H9 (cell line): ENCODE results near the gene PRPH. TPM values are rescaled to one million over a fixed set of nuclear protein-coding genes. Genes with fewer than 3 reads are reported as not detected.

Source experiments
- DNase-seq: peaks from one replicate; pipeline ENCODE4 v3.0.0-alpha.2; 2017
- H2AFZ ChIP-seq: one replicate; pipeline ENCODE4 v1.6.1; 2013; ENCODE audit warnings: mild to moderate bottlenecking, low read length, control low read depth, moderate library complexity
- H2AK5ac ChIP-seq: 2 replicates; pipeline ENCODE4 v1.6.1; 2013; ENCODE audit warnings: low read length, control low read depth, mixed read lengths; ENCODE audit not compliant: insufficient read length
- H2BK120ac ChIP-seq: one replicate; pipeline ENCODE4 v1.6.1; 2013; ENCODE audit warnings: low read depth, mild to moderate bottlenecking, low read length, control low read depth, inconsistent platforms; ENCODE audit not compliant: poor library complexity, severe bottlenecking
- H2BK12ac ChIP-seq: 2 replicates; pipeline ENCODE4 v1.6.1; 2013; ENCODE audit warnings: low read length, control low read depth, mixed read lengths, low read depth; ENCODE audit not compliant: insufficient read length
- H2BK15ac ChIP-seq: 2 replicates; pipeline ENCODE4 v1.6.1; 2013; ENCODE audit warnings: low read depth, low read length, control low read depth
- H2BK20ac ChIP-seq: one replicate; pipeline ENCODE4 v1.6.1; 2013; ENCODE audit warnings: low read depth, mild to moderate bottlenecking, low read length, control low read depth, inconsistent platforms; ENCODE audit not compliant: poor library complexity, severe bottlenecking
- H2BK5ac ChIP-seq: 2 replicates; pipeline ENCODE4 v1.6.1; 2013; ENCODE audit warnings: low read length, control low read depth, mixed read lengths; ENCODE audit not compliant: insufficient read length
- H3K14ac ChIP-seq: 2 replicates; pipeline ENCODE4 v1.6.1; 2013; ENCODE audit warnings: low read length, control low read depth; ENCODE audit not compliant: insufficient read depth
- H3K18ac ChIP-seq: 2 replicates; pipeline ENCODE4 v1.6.1; 2013; ENCODE audit warnings: low read depth, mild to moderate bottlenecking, mixed read lengths, low read length, control low read depth; ENCODE audit not compliant: insufficient read length
- H3K23ac ChIP-seq: 2 replicates; pipeline ENCODE4 v1.6.1; 2013; ENCODE audit warnings: low read length, control low read depth, mixed read lengths, low read depth; ENCODE audit not compliant: insufficient read length
- H3K23me2 ChIP-seq: 2 replicates; pipeline ENCODE4 v1.6.1; 2013; ENCODE audit warnings: low read depth, mild to moderate bottlenecking, mixed read lengths, low read length, control low read depth; ENCODE audit not compliant: insufficient read length, poor library complexity, severe bottlenecking
- H3K27ac ChIP-seq: 2 replicates; pipeline ENCODE4 v1.5.1; 2013; ENCODE audit warnings: low read length, control low read depth, mixed read lengths, low read depth; ENCODE audit not compliant: insufficient read length
- H3K27me3 ChIP-seq: 2 replicates; pipeline ENCODE4 v1.6.1; 2013; ENCODE audit warnings: low read length, control low read depth, inconsistent platforms; ENCODE audit not compliant: insufficient read depth
- H3K4ac ChIP-seq: 2 replicates; pipeline ENCODE4 v1.6.1; 2013; ENCODE audit warnings: low read depth, mild to moderate bottlenecking, control low read depth, inconsistent platforms, low read length, moderate library complexity
- H3K4me1 ChIP-seq: 2 replicates; pipeline ENCODE4 v1.6.1; 2013; ENCODE audit warnings: low read length, control low read depth, inconsistent platforms; ENCODE audit not compliant: insufficient read depth
- H3K4me2 ChIP-seq: 2 replicates; pipeline ENCODE4 v1.6.1; 2013; ENCODE audit warnings: low read length, control low read depth, mixed read lengths; ENCODE audit not compliant: insufficient read length, insufficient read depth
- H3K56ac ChIP-seq: 2 replicates; pipeline ENCODE4 v1.6.1; 2013; ENCODE audit warnings: low read depth, mild to moderate bottlenecking, mixed read lengths, low read length, control low read depth; ENCODE audit not compliant: insufficient read length
- H3K79me1 ChIP-seq: 2 replicates; pipeline ENCODE4 v1.6.1; 2013; ENCODE audit warnings: low read depth, mild to moderate bottlenecking, moderate library complexity, low read length, control low read depth, inconsistent platforms; ENCODE audit not compliant: insufficient read depth, poor library complexity, severe bottlenecking
- H3K79me2 ChIP-seq: 2 replicates; pipeline ENCODE4 v1.6.1; 2013; ENCODE audit warnings: low read length, control low read depth, inconsistent platforms; ENCODE audit not compliant: insufficient read depth
- H3K9ac ChIP-seq: 2 replicates; pipeline ENCODE4 v1.6.1; 2013; ENCODE audit warnings: low read length, control low read depth, mixed read lengths; ENCODE audit not compliant: insufficient read length; ENCODE audit errors: extremely low read depth
- H3K9me3 ChIP-seq: one replicate; pipeline ENCODE4 v1.6.1; 2013; ENCODE audit warnings: low read depth, low read length, inconsistent platforms; ENCODE audit not compliant: control insufficient read depth
- H3T11ph ChIP-seq: one replicate; pipeline ENCODE4 v1.6.1; 2013; ENCODE audit warnings: mild to moderate bottlenecking, low read length, control low read depth, inconsistent platforms
- H4K20me1 ChIP-seq: one replicate; pipeline ENCODE4 v1.6.1; 2013; ENCODE audit not compliant: control insufficient read depth, insufficient read length, insufficient read depth
- H4K5ac ChIP-seq: 2 replicates; pipeline ENCODE4 v1.6.1; 2013; ENCODE audit warnings: low read depth, mild to moderate bottlenecking, mixed read lengths, low read length, control low read depth; ENCODE audit not compliant: insufficient read length
- H4K8ac ChIP-seq: replicated peaks from 2 replicates; pipeline ENCODE4 v1.6.1; 2013; ENCODE audit warnings: low read length, control low read depth, mixed read lengths, low read depth; ENCODE audit not compliant: insufficient read length
- H4K91ac ChIP-seq: 2 replicates; pipeline ENCODE4 v1.6.1; 2013; ENCODE audit warnings: low read depth, mild to moderate bottlenecking, moderate library complexity, mixed read lengths, low read length, control low read depth; ENCODE audit not compliant: insufficient read length
- H3K27ac Mint-ChIP-seq, 3 experiments: 2 replicates in 2 of 3; 3 replicates in 1 of 3; pipeline ENCODE4 v1.8.0; 2020 to 2021; ENCODE audit warnings: mixed read lengths in 3 of 3, mild to moderate bottlenecking in 1 of 3, moderate library complexity in 1 of 3
- H3K27me3 Mint-ChIP-seq: 2 replicates; pipeline ENCODE4 v1.8.0; 2021; ENCODE audit warnings: low read depth, mild to moderate bottlenecking, moderate library complexity, mixed read lengths
- H3K36me3 Mint-ChIP-seq, 3 experiments: 2 replicates in 2 of 3; 3 replicates in 1 of 3; pipeline ENCODE4 v1.8.0; 2020 to 2021; ENCODE audit warnings: low read depth in 3 of 3, mixed read lengths in 3 of 3; ENCODE audit not compliant: insufficient read depth in 1 of 3
- H3K4me1 Mint-ChIP-seq, 2 experiments: 2 replicates each; pipeline ENCODE4 v1.8.0; 2020; ENCODE audit warnings: mixed read lengths in 2 of 2
- H3K4me3 Mint-ChIP-seq, 2 experiments: 2 replicates in 1 of 2; 3 replicates in 1 of 2; pipeline ENCODE4 v1.8.0; 2020 to 2021; ENCODE audit warnings: mild to moderate bottlenecking in 2 of 2, mixed read lengths in 2 of 2, moderate library complexity in 1 of 2
- H3K9me3 Mint-ChIP-seq, 2 experiments: 2 replicates in 1 of 2; 3 replicates in 1 of 2; pipeline ENCODE4 v1.8.0; 2020; ENCODE audit warnings: mild to moderate bottlenecking in 2 of 2, mixed read lengths in 2 of 2, moderate library complexity in 1 of 2
- WGBS: extraction: QIAGEN DNeasy Blood & Tissue Kit; methylation state at CpG from one replicate; pipeline ENCODE4 v1.1.7; 2013; ENCODE audit warnings: missing lambda C conversion rate, low lambda C conversion rate, mixed read lengths; ENCODE audit not compliant: insufficient read length; ENCODE audit errors: extremely low coverage; 5-methylcytosine and 5-hydroxymethylcytosine counted together
- total RNA-seq: library from RNA; stranded (reverse); gene quantifications from 2 replicates; pipeline ENCODE4 v1.2.1, GENCODE V29; 2021
- TF ChIP-seq, protein P1 (sequence below): fragments of 200-600 bp; sonication (generic); conservative IDR thresholded peaks from 3 replicates; pipeline ENCODE4 v1.8.0; 2021; ENCODE audit warnings: antibody characterized with exemption, mild to moderate bottlenecking

PRPH gene
- total RNA-seq, 1 experiment from 2014 or later = 1.1 TPM

DNA sequence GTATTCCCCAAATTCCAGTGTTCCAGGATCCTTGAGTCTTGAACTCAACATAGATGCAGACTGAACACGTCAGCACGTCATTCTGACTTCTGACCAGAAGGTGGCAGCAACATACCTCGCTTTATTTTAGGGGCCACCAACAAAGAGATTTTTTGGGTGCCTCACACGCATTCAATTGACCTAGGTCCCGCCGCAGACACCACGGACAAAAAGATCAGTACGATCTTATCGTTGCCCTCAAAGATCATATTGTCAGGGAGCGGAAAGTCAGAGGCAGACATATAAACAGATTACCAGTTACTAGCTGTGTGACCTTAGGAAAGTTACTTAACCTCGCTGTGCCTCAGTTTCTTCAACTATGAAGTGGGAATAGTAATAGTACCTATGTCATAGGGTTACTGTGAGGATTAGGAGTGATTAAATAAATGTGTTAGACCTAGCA lies 6.5 kb upstream of the PRPH start:
- no peak overlapping the region for H2BK15ac ChIP-seq
- no peak overlapping the region for H3K56ac ChIP-seq
- no peaks in the 10 kb centered on the region for H3K36me3 Mint-ChIP-seq
- H3T11ph ChIP-seq = no peak overlapping the region
- H3K14ac ChIP-seq = no peak overlapping the region
- no peaks in the 10 kb centered on the region for H3K9me3 ChIP-seq
- no peak overlapping the region for H2BK12ac ChIP-seq
- H3K9me3 Mint-ChIP-seq = no peaks in the 10 kb centered on the region
- H3K79me1 ChIP-seq = no peaks in the 10 kb centered on the region
- DNase-seq = peak; percentile 70
- no peak overlapping the region for H3K4me3 Mint-ChIP-seq
- no peak overlapping the region for H4K8ac ChIP-seq
- no peak overlapping the region for H3K18ac ChIP-seq
- no CpG with 5 or more reads among the region's 11 CpGs for WGBS
- H4K91ac ChIP-seq = no peak overlapping the region
- H3K4me2 ChIP-seq = no peak overlapping the region
- H3K79me2 ChIP-seq = no peaks in the 10 kb centered on the region
- no peak overlapping the region for H2BK120ac ChIP-seq
- H3K27me3 ChIP-seq = peaks cover 6% of the 10 kb centered on the region; the same call in 1 of the 2 replicates
- no peak overlapping the region for H3K27ac ChIP-seq
- no peak overlapping the region for H4K5ac ChIP-seq
- no peak overlapping the region for H3K9ac ChIP-seq
- no peak overlapping the region for H3K27ac Mint-ChIP-seq
- H3K4ac ChIP-seq = no peak overlapping the region
- peaks cover 5 to 26% of the 10 kb centered on the region in 2 experiments; a peak in 3 of 4 replicates for H3K4me1 Mint-ChIP-seq
- no peak overlapping the region for H2BK20ac ChIP-seq
- no peak overlapping the region for H3K23ac ChIP-seq
- no peak overlapping the region for H2BK5ac ChIP-seq
- peaks cover 57% of the 10 kb centered on the region for H3K27me3 Mint-ChIP-seq
- H2AFZ ChIP-seq = no peak overlapping the region
- no peaks in the 10 kb centered on the region for H3K4me1 ChIP-seq
- H4K20me1 ChIP-seq = no peaks in the 10 kb centered on the region
- TF ChIP-seq, protein P1, sequence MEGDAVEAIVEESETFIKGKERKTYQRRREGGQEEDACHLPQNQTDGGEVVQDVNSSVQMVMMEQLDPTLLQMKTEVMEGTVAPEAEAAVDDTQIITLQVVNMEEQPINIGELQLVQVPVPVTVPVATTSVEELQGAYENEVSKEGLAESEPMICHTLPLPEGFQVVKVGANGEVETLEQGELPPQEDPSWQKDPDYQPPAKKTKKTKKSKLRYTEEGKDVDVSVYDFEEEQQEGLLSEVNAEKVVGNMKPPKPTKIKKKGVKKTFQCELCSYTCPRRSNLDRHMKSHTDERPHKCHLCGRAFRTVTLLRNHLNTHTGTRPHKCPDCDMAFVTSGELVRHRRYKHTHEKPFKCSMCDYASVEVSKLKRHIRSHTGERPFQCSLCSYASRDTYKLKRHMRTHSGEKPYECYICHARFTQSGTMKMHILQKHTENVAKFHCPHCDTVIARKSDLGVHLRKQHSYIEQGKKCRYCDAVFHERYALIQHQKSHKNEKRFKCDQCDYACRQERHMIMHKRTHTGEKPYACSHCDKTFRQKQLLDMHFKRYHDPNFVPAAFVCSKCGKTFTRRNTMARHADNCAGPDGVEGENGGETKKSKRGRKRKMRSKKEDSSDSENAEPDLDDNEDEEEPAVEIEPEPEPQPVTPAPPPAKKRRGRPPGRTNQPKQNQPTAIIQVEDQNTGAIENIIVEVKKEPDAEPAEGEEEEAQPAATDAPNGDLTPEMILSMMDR = peak; percentile 91
- no peak overlapping the region for H2AK5ac ChIP-seq
- no peaks in the 10 kb centered on the region for H3K23me2 ChIP-seq
